ENCODE measurements around the gene NFX1.

Gene NFX1

GRCh38 chr9:33290247-33291030, at the start of gene NFX1:
NFX1 (plus strand) TSS chr9:33290516; CDS start chr9:33290573, 57 bp downstream.
- DNase-seq: peak; percentile 98

- DNase-seq: no peak
Observed at GRCh38 chr9:33241298-33241697, 49.0 kb upstream of the NFX1 start.

GRCh38 chr9:33242609-33243134, 47.6 kb upstream of the NFX1 start:
- no peak for DNase-seq

GRCh38 chr9:33244137-33244784, 46.1 kb upstream of the NFX1 start:
- DNase-seq: no peak

GRCh38 chr9:33245341-33245740, 45.0 kb upstream of the NFX1 start:
- no peak for DNase-seq

GRCh38 chr9:33246269-33246860, 44.0 kb upstream of the NFX1 start:
- DNase-seq: no peak

GRCh38 chr9:33248606-33249005, 41.7 kb upstream of the NFX1 start:
- no peak for DNase-seq

GRCh38 chr9:33249087-33249658, 41.1 kb upstream of the NFX1 start:
- no peak for DNase-seq

GRCh38 chr9:33249983-33250382, 40.3 kb upstream of the NFX1 start:
- no peak for DNase-seq

- DNase-seq: no peak
Observed at GRCh38 chr9:33250458-33250995, 39.8 kb upstream of the NFX1 start.

- no peak for DNase-seq
Observed at GRCh38 chr9:33254211-33254610, 36.1 kb upstream of the NFX1 start.

GRCh38 chr9:33255014-33255413, 35.3 kb upstream of the NFX1 start:
- DNase-seq: no peak

GRCh38 chr9:33255471-33255870, 34.8 kb upstream of the NFX1 start:
- DNase-seq: no peak

GRCh38 chr9:33256236-33256635, 34.1 kb upstream of the NFX1 start:
- DNase-seq: no peak

GRCh38 chr9:33257276-33257675, 33.0 kb upstream of the NFX1 start:
- no peak for DNase-seq

GRCh38 chr9:33260372-33260771, 29.9 kb upstream of the NFX1 start:
- DNase-seq: no peak

- peak in 1 of 2 experiments; percentile 22 for DNase-seq
Observed at GRCh38 chr9:33263131-33264002, 26.9 kb upstream of the NFX1 start.

GRCh38 chr9:33264003-33264472, 26.3 kb upstream of the NFX1 start:
- peak; percentile 43 to 52 for DNase-seq

GRCh38 chr9:33264473-33265177, 25.7 kb upstream of the NFX1 start, which contains the start of the genes BAG1 and CHMP5:
BAG1 (minus strand) TSS chr9:33264708.
CHMP5 (plus strand) TSS chr9:33265049; CDS start chr9:33265079, 30 bp downstream.
- peak; percentile 100 for DNase-seq

GRCh38 chr9:33265211-33265865, 25.0 kb upstream of the NFX1 start:
- DNase-seq: no peak

All from activated CD4-positive, alpha-beta T cell treated with anti-CD3 and anti-CD28 coated beads, Interleukin-2, amount 50 U/mL, for 48 hours (primary cell).